Activated CD4-positive, alpha-beta T cell treated with anti-CD3 and anti-CD28 coated beads for 1 hour (primary cell): ENCODE data around the gene BCL2.
"Not testable (repeated sequence)": the region's sequence is repeated elsewhere in the genome, so short reads cannot be mapped to it uniquely, and the experiment has no call there.

Source experiments
- DNase-seq: peaks from one replicate; pipeline ENCODE4 v3.0.0-alpha.2; 2020

Gene BCL2

DNA sequence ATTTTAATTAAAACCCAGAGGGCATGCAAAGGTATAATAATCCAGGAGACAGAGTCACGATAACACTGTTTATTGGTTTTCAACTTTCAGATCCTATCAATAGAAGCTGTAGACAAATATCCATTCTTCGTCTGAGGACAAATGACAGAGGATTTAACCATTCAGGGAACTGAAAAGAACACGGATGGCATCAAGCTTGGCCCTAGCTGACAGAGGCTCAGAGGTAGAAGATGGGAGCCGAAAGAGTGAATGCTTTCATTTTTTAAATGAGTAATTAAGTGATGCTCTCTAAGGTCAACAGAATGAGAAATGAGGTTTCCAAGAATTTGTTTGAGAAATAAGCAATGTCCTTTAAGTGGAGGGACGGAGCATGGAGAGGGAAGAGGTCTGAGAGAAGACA lies 62.1 kb downstream of the BCL2 start:
- DNase-seq = no peak

DNA sequence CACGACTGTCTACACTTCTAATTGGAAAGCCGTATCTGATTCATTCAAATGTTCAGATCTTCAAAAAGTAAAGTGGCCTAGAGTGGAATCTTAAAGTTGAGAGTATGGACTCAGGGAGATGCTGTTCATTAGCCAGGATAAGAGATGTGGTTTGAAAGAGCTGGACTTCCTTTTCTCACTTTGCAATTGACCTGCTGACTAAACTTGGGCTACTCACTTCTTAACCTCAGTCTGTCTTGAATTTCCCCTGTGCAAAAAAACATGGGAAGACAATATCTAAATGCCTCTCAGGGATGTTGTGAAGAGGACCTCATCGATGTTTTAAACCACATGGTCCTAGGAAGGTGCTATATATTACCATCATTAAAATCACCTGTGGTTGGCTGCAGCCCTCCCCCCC lies 64.1 kb downstream of the BCL2 start:
- no peak for DNase-seq

DNA sequence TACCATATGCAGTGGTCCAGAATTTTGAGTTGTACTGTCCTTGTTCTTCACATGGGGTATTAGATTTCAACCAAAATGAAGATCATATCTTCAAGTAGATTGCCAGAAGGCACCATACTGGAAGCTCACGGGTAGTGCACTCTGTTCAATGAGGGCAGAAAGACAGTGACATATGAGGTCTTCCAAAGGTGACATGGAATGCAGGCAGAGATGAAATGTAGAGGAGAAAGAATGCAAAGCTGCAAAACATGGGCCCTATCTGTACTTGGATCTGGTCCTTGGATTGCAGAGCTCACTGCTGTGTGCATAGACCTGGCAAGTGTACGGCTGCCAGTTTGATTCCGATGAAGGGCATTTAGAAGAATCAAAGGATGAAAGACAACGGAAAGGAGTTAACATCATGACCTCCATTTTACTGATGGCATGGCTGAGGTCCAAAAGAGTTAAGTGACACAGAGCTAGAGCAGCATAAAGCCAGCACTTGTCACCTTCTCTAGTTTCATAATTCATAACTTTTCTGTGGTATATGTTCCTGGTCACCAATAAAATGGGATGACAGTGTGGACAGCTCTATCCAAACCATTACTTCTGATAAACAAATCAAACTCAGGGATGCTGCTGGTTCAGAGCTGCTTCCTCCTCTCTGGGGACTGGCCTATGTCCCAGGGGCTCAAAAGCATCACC lies 64.7 kb downstream of the BCL2 start:
- no peak for DNase-seq

DNA sequence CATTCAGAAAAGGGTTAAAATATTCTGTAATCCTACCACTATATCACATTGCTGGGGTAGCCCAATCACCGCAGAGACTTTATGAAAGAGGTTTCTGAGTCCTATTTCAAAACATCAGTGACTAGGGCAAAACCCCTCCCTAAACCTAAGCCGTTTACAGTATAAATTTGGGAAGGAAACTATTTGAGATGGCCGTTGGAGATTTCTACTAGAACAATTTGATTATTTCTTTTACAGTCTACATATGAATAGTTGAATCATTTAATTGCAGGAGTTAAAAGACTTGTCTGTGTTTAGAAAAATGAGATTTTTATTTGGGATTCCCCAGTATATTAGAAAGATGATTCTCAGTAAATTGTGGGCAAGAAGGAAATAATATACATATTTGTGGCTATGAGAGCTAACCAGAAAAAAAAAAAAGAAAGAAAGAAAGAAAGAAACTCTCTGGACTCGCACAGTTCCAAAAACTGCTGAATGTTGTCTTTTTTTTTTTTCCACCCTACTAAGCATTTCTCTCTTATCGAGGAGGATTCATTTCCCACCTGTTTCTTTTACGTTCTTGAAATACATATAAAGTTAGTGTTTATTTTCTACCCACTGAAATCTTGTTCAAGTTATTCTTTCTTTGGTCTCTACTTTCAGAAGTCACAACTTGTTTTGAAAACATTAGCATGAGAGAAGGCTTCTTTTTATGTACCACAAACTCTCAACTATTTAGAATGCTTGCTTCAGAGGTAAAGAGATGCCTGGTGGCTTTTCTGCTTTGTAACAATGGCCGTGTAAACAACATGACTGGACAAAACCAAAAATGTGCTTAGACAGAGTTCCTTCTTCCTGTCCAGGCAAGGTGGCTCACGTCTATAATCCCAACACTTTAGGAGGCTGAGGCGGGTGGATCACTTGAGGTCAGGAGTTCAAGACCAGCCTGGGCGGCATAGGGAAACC lies 65.9 kb downstream of the BCL2 start:
- DNase-seq = no peak

DNA sequence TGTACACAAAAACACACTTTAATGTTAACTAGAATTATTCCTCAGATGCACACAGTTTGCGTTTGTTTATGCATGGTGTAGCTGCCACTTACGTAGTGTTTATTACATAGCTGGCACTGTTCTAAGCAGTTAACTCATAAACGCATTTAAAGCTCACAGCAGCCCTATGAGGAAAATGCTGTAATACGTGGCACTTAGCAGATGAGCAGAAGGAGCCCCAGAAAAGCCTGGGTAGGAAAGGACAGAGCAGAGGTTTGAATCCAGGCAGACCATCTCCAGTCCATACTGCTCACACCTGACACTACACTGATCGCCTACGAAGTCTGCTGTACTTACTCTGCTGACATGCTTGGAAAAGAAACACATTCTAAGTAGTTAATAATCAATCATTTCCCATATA lies 66.6 kb downstream of the BCL2 start:
- no peak for DNase-seq

DNA sequence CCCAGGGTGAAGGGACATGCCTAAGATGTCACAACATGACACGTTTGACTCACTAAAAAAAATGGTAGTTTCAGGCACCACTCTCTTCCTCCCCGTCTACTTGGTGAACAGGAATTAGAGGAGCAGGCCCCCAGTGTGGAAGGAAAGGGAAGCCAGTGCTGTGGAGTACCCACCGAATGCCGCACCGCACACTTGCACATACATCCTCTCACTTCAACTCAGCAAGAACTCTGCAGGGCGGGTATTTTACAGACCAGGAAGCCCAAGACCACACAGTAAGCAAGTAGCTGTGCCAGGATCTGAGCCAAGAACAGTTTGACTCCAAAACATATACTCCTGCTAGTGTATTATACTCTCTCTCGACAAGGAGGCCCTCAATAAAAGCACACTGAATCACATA lies 69.8 kb downstream of the BCL2 start:
- DNase-seq = no peak

DNA sequence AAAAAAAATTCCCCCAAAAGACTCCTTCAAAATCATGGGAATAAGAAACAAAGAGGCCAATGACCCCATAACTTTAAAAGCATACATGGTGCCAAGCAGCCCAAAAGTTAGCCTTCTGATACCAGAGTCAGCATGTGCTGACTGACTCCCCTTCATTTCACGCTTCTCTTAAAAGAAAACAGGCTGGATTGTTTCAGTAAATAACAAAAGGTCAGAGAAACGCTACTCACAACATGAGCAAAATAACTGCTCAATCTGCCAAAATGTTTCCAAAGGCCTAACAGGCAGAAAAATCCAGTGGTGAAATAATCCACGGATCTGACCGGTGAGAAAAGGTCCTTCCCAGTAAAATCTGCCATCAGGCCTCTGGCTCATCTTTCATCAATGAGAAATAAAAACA lies 71.6 kb downstream of the BCL2 start:
- DNase-seq = no peak

DNA sequence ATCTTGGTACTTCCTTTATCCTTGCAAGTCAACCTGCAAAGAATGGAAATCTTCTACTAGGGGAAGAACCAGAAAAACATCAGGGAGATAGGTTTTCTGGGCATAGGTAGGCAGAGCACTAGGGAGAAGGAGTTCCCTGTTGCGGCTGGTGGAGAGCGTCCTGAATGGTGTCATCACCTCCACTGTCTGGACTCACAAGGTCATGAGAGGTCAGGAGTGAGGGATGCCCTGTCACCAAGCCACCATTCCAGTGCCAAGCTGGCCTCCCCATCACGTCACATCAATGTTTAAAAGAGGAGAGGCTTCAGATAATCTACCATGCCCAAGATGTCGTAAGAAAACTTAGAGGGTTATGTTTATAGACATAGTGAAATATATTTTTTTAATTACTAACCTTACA lies 72.1 kb downstream of the BCL2 start:
- DNase-seq = no peak

DNA sequence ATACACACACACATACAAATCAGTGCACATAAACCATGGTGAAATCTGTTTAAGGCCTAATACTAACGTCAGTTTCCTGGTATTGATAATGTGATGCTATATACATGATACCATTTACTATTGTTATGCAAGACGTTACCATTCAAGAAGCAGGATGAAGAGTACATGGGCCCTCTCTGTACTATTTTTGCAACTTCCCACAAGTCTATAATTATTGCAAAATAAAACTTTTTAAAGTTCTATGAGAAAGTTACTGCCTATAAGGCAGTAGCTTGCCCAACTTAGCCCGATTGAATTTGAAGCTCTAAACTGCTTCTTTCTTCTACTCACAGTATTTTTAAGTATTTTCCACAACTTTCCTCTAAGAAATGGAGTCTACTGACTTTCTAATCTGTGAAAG lies 74.0 kb downstream of the BCL2 start:
- no peak for DNase-seq

DNA sequence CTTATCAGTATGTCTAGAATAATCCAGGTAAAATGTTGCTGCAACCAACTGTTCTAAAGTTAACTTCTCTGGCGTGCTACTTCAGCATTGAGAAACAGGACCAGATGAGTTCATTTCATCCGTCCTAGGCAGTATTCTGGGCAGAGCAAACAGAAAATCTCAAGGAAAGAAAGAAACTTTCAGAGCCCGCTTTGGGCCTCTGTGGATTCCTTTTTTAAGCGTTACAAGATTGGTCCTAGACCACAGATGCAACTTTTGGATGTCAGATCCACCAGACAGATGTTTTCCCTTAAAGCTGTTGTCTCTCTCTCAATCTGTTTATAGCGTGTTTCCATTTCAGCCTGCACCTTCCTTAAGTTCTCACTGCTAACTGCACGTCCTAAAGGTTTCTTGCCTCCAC lies 75.0 kb downstream of the BCL2 start:
- no peak for DNase-seq

DNA sequence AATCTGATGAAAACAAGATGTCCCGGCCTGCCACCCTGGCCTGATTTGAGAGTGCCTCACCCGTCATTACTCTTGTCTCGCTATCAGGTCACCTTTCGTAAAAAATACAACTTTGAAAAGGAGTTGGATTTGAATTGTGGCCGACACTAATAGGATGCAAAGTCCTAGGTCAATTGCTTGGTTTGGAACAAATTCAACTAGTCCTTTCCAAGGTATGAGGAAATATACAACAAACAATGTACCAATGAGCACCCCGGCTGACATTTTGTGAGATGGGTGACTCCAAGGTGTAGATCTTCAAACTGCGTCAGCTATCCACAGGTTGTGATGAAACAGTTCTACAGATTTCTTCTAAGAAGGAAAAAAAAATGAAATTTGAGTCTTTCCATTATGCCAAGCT lies 77.8 kb downstream of the BCL2 start:
- DNase-seq = no peak

DNA sequence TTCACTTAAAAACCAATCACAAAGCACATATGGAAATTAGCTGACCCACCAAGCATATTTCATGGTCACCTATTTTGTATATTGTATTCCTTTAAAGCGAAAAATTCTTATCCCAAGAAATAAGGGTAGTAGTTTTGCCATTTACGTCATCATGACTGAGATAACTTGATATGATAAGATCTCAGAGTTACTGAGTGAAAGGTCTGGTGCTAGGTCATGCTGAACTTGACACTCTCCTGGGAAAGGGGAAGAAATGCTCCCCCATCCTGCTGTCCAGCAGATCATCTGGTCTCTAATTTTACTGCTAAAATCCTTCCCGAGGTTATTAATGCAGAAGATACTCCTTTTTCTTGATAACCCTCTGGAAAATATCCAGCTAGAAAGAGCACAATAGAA lies 78.3 kb downstream of the BCL2 start:
- no peak for DNase-seq

DNA sequence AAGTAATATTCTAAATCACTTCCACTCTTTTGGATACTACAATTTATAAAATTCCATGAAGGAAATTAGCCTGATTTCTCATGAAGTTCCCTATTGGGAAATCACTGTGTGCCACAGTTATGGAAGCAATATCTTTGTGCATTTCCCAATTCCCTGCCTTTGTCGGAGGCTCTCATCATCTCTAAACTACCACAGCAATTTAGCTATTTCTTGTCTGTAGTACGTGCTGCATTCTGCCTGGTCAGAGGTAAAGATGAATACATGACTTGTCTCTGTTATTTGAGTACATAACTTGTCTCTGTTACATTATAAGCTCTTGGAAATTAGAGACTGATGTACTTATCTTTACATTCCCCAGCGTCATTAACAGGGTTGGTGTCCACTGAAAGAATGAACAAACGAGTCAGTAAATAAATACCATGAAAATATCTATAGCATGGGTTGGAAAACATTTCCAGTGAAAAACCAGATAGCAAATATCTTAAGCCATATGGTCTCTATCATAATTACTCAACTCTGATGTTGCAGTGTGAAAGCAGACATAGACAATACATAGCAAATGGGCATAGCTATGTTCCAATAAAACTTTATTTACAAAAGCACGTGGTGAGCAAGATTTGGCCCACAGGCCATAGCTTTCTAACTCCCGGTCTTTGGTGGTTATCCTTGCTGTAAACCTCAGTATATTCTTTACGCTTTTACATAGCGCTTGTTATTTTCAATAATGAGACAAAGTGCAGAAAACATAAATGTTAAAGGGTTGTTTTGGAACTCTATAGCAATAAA lies 78.8 kb downstream of the BCL2 start:
- no peak for DNase-seq

DNA sequence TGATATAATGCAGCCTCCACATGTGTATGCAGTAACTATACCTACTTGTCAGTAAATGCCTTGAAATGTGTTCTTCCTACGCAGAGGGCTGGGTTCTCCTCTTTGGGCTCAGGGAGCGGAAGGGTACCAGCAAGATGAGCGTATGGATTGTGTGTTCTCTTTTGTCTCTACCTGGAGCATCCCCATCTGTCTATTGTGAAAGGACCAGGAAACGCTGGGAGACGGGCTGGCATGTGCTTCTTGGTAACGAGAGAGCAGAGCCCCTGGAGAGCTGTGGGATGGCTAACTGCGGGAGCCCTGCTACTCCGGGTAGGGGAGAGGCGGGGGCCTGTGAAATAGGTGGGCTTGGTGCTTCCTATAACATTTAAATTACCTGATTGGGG lies 80.9 kb downstream of the BCL2 start:
- no peak for DNase-seq

DNA sequence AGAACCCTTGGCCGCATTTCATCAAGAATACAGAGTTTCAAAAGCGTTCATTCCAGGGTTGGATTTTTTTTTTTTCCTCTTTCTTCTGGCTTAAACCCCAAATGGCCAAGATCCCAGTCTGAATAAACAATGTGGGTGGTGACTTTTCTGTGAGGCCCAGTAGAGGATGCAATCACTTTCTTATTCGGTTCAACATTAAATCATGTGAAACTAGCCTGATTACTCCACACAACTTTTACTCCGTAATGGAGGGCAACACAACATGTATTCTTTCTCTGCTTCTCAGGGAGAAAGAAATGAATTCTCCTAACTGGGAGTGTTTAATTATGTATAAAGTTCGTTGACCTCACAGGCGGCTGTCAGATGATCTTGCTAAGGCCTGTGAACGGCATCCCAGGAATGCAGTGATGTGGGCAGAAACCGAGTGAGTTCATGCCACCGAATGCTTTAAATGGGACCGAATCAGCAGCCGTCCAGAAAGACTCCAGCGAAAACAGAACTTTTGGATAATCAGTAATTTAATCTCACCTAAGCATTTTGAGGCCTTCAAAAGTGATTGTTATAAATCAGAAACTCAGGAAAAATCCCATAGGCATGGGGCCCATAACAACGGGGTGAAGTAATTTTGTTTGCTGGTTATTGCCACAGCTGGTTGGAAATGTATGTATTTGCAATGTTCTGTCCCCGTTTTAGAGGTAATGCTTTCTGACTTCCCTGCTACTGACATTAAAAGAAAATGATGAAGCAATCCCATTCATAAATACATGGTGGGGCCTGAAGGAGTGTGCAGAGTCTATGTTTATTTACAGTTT lies 81.5 kb downstream of the BCL2 start:
- DNase-seq = no peak

DNA sequence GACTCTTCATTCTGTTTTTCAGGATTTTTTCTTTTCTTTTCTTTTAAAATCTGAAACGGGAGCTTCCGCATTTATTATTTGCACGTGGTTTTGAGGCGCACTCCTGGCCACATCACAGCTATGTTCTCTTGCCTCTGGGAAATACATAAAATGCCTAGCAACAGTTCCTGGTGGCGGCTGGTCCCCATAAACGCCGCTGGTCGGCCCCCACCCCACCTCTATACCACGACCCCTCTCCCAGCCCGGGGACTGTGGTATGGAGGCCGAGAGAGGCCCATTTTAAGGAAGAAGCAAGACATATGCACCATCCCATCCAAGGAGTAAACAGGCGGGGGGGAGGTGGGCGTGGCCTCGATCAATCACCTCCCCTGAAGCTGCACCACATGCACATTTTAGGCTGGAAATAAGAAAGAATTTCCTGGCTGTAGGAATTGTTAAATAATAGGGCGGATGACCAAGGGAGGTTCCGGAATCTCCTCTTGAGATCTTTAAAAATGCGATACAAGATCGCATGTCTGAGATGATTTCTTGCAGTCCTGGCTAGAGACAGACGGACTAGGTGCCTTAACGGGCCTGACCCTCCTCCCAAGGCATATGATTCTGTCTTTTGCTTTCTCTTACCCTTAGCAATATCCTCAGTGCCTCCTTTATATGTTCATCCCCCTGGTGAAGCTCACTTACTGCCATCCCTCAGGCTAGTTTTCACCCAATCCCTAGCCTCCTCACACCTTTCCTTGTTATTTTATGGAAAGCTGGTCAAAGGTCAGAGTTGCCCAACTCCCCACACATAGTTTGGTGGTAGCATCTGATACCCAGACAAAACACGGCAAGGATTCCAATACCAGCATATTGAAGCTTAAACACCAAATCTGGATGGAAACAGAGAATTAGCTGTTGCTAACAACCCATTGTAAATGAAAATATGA lies 82.4 kb downstream of the BCL2 start:
- DNase-seq = no peak

DNA sequence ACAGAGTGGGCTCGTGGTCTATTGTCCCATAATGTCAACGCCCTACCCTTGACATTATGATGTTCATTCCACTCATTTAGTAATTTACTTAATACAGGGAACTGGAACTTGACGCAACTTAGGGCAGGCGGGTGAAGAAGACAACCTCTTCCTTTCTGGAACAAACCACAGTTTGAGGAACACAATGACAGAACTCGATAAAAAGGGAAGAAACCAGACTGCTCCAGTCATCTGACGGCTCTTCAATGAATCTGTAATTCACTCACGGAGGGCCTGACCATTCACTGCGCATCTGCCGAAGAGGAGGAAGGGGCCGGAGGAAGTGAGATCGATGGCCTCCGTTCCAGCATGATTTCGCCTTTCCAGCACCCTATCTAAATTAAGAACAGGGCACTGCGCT lies 83.2 kb downstream of the BCL2 start:
- no peak for DNase-seq

DNA sequence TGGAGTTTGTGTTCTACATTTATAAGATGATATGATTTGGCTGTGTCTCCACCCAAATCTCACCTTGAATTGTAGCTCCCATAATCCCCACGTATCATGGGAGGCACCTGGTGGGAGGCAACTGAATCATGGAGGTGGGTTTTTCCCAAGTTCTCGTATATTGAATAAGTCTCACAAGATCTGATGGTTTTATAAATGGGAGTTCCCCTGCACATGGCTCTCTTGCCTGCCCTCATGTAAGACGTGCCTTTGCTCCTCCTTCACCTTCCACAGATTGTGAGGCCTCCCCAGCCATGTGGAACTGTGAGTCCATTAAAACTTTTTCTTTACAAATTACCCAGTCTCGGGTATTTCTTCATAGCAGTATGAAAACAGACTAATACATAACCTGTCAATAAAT lies 83.6 kb downstream of the BCL2 start:
- not testable (repeated sequence) for DNase-seq

DNA sequence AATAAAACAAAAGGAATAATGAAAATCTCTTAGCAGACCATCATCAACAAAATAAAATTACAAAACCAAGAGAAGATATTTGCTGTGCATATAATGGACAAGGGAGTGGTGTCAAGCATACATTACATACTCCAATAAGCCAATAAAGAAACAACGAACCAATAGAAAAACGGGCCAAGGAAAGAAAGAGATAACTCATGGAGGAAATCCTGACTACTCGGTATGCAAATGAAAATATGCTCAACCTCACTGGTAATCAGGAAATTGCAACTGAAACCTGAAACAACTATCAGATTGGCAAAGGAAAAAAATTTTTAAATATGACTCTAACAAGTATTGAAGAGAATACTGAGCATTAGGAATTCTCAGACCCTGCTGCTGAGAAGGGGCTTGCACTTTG lies 84.7 kb downstream of the BCL2 start:
- no peak for DNase-seq

DNA sequence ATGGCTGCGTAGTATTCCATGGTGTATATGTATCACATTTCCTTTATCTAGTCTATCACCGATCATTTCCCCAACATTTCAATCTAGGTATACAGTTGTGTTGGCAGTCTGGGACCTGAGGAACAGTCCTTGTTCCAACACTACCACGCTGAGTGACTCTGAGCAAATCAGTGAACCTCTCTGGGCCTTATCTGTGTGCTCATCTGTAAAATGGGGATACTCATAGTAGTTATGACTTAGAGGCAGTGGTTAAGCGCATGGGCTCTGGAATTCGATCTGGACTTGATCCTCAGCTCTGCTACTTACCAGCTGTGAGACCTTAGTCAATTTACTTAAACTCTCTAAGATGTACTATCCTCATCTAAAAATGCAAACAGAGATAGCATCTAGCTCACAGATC lies 85.1 kb downstream of the BCL2 start:
- DNase-seq = no peak

DNA sequence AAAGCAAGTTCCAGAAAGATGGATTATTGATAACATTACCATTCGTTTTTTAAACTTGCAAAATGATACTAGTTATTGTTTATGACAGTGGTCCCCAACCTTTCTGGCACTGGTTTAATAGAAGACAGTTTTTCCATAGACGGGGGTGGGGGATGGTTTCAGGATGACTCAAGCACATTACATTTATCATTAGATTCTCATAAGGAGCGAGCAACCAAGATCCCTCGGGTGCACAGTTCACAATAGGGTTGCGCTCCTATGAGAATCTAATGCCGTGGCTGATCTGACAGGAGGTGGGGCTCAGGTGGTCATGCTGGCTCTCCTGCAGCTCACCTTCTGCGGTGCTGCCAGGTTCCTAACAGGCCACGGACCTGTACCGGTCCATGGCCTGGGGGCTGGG lies 86.2 kb downstream of the BCL2 start:
- DNase-seq = no peak

DNA sequence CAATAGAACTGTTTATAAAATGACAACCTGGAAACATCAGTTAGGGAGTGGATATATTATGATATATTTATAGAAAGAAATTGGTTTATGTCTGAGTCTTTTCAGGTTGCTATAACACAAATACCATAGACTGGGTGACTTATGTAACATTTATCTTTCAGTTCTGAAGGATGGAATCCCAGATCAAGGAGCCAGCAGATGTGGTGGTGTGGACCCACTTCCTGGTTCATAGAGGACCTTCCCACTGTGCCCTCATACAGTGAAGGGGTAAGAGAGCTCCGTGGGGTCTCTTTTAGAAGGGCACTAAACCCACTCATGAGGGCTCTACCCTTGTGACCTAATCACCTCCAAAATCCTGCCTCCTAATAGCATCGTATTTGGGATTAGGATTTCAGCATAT lies 86.7 kb downstream of the BCL2 start:
- DNase-seq = no peak
